A549 (cell line): ENCODE measurements around the gene PRDM10.

ENCODE experiments used
- EP300 ChIP-seq, 2 experiments: fragments of >200 bp; sonication (Bioruptor Twin); formaldehyde crosslinking; IDR thresholded peaks; 2 replicates in 1 of 2; 3 replicates in 1 of 2; pipeline ENCODE4 v1.6.1; 2016 to 2017
- TF ChIP-seq, protein P1 (sequence below): fragments of >200 bp; sonication (Bioruptor Twin); formaldehyde crosslinking; IDR thresholded peaks from 3 replicates; pipeline ENCODE4 v1.5.1; 2016
- TF ChIP-seq, protein P2 (sequence below): fragments of 200-600 bp; sonication (generic); IDR thresholded peaks from 2 replicates; pipeline ENCODE4 v1.6.1; 2016; ENCODE audit warnings: antibody characterized with exemption, mild to moderate bottlenecking, moderate library complexity
- TF ChIP-seq, protein P3 (sequence below): fragments of 450-650 bp; IDR thresholded peaks from 2 replicates; pipeline ENCODE4 v1.6.1; 2014; ENCODE audit warnings: antibody characterized with exemption

DNA sequence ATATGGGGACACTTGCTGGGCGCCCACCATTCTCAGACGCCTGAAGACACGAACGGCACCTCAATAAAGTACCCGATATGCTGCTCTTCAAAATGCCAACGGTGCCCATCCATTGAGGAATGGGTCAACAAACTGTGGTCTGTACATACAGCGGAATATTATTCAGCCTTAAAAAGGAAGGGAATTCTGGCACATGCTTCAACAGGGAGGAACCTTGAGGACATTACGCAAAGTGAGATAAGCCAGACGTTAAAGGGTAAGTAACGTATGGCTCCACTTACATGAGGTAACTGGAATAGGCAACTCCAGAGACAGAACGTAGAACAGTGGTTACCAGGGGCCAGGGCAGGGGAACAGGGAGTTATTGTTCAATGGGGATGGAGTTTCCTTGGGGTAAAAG lies 28.0 kb downstream of the PRDM10 start:
- TF ChIP-seq, protein P1, sequence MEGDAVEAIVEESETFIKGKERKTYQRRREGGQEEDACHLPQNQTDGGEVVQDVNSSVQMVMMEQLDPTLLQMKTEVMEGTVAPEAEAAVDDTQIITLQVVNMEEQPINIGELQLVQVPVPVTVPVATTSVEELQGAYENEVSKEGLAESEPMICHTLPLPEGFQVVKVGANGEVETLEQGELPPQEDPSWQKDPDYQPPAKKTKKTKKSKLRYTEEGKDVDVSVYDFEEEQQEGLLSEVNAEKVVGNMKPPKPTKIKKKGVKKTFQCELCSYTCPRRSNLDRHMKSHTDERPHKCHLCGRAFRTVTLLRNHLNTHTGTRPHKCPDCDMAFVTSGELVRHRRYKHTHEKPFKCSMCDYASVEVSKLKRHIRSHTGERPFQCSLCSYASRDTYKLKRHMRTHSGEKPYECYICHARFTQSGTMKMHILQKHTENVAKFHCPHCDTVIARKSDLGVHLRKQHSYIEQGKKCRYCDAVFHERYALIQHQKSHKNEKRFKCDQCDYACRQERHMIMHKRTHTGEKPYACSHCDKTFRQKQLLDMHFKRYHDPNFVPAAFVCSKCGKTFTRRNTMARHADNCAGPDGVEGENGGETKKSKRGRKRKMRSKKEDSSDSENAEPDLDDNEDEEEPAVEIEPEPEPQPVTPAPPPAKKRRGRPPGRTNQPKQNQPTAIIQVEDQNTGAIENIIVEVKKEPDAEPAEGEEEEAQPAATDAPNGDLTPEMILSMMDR: no peak
- TF ChIP-seq, protein P2, sequence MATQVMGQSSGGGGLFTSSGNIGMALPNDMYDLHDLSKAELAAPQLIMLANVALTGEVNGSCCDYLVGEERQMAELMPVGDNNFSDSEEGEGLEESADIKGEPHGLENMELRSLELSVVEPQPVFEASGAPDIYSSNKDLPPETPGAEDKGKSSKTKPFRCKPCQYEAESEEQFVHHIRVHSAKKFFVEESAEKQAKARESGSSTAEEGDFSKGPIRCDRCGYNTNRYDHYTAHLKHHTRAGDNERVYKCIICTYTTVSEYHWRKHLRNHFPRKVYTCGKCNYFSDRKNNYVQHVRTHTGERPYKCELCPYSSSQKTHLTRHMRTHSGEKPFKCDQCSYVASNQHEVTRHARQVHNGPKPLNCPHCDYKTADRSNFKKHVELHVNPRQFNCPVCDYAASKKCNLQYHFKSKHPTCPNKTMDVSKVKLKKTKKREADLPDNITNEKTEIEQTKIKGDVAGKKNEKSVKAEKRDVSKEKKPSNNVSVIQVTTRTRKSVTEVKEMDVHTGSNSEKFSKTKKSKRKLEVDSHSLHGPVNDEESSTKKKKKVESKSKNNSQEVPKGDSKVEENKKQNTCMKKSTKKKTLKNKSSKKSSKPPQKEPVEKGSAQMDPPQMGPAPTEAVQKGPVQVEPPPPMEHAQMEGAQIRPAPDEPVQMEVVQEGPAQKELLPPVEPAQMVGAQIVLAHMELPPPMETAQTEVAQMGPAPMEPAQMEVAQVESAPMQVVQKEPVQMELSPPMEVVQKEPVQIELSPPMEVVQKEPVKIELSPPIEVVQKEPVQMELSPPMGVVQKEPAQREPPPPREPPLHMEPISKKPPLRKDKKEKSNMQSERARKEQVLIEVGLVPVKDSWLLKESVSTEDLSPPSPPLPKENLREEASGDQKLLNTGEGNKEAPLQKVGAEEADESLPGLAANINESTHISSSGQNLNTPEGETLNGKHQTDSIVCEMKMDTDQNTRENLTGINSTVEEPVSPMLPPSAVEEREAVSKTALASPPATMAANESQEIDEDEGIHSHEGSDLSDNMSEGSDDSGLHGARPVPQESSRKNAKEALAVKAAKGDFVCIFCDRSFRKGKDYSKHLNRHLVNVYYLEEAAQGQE: no peak
- TF ChIP-seq EP300 (IDR thresholded peaks at IDR 0.05): no peak
- TF ChIP-seq, protein P3, sequence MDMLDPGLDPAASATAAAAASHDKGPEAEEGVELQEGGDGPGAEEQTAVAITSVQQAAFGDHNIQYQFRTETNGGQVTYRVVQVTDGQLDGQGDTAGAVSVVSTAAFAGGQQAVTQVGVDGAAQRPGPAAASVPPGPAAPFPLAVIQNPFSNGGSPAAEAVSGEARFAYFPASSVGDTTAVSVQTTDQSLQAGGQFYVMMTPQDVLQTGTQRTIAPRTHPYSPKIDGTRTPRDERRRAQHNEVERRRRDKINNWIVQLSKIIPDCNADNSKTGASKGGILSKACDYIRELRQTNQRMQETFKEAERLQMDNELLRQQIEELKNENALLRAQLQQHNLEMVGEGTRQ: no peak
